MM.1S (cell line): ENCODE measurements around the gene FBXO8.

Source experiments
- EZH2 ChIP-seq: fragments of 300-600 bp; sonication (generic); optimal IDR thresholded peaks from 2 replicates; pipeline ENCODE3; 2017; ENCODE audit warnings: low read depth, mild to moderate bottlenecking, antibody characterized with exemption, low read length, mixed read lengths
- TF ChIP-seq, protein P1 (sequence below): fragments of 300-600 bp; sonication (generic); IDR thresholded peaks from 2 replicates; pipeline ENCODE4 v1.5.1; 2016; ENCODE audit warnings: antibody characterized with exemption, low read length, mixed read lengths

DNA sequence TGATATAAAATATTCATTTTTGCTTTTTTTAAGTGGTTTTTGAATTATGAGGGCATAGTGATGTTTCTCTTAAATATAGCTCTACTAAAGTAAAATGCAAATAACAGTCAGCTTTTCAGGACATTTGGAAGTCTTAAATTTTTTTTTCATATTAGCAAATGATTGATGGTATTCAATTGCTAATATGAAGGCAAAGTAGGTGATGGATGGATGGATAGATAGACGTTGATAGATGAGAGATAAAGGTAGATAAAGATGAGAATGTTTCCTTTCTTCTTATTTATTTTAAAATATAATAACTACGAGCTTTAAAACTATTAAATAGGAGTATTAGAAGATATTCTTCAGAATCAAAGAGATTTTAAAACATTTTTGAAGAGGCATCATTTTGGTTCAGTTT, 83.7 kb downstream of the FBXO8 start:
- TF ChIP-seq, protein P1, sequence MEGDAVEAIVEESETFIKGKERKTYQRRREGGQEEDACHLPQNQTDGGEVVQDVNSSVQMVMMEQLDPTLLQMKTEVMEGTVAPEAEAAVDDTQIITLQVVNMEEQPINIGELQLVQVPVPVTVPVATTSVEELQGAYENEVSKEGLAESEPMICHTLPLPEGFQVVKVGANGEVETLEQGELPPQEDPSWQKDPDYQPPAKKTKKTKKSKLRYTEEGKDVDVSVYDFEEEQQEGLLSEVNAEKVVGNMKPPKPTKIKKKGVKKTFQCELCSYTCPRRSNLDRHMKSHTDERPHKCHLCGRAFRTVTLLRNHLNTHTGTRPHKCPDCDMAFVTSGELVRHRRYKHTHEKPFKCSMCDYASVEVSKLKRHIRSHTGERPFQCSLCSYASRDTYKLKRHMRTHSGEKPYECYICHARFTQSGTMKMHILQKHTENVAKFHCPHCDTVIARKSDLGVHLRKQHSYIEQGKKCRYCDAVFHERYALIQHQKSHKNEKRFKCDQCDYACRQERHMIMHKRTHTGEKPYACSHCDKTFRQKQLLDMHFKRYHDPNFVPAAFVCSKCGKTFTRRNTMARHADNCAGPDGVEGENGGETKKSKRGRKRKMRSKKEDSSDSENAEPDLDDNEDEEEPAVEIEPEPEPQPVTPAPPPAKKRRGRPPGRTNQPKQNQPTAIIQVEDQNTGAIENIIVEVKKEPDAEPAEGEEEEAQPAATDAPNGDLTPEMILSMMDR: no peak
- TF ChIP-seq EZH2: no peak
